Measurements from ENCODE around the gene C1orf21. TPM values are rescaled to one million over a fixed set of nuclear protein-coding genes. Genes with fewer than 3 reads are reported as not detected.

C1orf21 gene
- total RNA-seq, 1 experiment from 2014 or later: not detected

DNA sequence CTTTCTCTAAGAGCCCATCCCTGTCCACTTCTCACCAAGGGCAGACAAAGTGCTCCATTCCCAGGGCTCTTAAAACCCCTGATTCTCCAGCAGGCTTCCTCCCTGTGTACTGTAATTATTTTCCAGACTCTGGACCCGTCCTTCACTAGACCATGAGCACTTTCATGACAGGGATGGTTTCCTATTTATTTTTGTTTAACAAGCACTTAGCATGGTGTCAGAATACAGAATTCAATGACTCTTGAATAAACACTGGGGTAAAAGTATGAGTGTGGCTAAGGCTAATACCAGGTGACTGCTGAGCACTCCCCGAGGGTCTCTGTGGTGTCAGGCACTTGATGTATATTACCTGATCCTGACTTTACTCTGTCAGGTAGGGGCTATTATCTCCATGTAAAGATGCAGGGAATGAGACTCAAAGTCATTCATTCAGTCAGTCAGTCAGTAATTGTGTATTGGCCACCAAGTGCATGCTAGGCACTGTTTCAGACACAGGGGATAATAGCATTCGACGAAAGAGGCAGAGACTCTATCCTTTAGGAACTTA lies 47.2 kb downstream of the C1orf21 start:
- DNase-seq (ENCODE audit: low spot score): no peak
- in situ Hi-C loops (cut with HindIII; ENCODE audit: low sequenced_read_pairs): no loop called here

- DNase-seq (ENCODE audit: low spot score): no peak
- in situ Hi-C loops (cut with HindIII; ENCODE audit: low sequenced_read_pairs): no loop called here
Measured at GRCh38 chr1:184437291-184437690, 50.5 kb downstream of the C1orf21 start.

GRCh38 chr1:184438363-184438762 lies 51.5 kb downstream of the C1orf21 start:
- in situ Hi-C loops (cut with HindIII; ENCODE audit: low sequenced_read_pairs): no loop called here
- DNase-seq (ENCODE audit: low spot score): no peak

GRCh38 chr1:184442260-184442659 lies 55.4 kb downstream of the C1orf21 start:
- in situ Hi-C loops (cut with HindIII; ENCODE audit: low sequenced_read_pairs): no loop called here
- DNase-seq (ENCODE audit: low spot score): no peak

DNA sequence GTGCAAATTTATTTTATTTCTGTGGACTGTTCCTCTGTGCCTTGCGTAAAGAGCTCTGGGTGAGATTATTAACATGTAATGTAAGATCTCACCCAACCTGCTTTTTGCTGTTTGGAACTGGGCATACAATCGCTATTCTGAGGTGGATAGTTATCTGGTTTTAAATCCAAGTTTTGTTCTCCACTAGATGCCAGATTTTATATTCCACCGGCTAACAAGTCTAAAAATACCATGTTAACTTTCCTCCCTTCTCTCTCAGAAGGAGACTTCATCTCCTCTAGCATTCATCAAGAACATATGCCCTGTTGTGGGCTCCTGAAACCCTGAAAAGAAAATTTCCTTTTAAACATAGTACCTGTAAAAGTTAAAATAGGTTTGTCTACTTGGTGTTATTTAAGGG lies 56.4 kb downstream of the C1orf21 start:
- in situ Hi-C loops (cut with HindIII; ENCODE audit: low sequenced_read_pairs): no loop called here
- DNase-seq (ENCODE audit: low spot score): no peak

GRCh38 chr1:184443624-184444023 lies 56.8 kb downstream of the C1orf21 start:
- in situ Hi-C loops (cut with HindIII; ENCODE audit: low sequenced_read_pairs): no loop called here

DNA sequence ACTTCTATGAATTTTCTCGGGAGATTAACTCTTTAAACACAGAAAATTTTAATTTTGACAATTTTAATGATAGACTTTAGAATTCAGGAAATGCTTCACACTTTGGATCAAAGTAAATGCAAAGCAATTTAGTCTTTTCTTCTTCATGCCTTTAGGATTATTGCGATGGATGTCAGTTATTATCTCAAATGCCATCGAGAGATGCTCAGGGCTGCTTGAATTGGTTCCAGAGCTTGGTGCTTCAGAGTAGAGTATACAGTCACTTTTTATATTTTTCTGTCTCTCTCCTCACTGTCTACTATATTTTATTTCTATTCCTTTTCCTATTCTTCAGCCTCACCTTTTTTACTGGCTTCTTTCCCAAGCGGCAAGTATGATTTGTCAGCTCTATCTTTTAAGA lies 59.2 kb downstream of the C1orf21 start:
- in situ Hi-C loops (cut with HindIII; ENCODE audit: low sequenced_read_pairs): no loop called here
- DNase-seq (ENCODE audit: low spot score): no peak

More at GRCh38 chr1:184443624-184444023, 56.8 kb downstream of the C1orf21 start:
- DNase-seq (ENCODE audit: low spot score): no peak

DNA sequence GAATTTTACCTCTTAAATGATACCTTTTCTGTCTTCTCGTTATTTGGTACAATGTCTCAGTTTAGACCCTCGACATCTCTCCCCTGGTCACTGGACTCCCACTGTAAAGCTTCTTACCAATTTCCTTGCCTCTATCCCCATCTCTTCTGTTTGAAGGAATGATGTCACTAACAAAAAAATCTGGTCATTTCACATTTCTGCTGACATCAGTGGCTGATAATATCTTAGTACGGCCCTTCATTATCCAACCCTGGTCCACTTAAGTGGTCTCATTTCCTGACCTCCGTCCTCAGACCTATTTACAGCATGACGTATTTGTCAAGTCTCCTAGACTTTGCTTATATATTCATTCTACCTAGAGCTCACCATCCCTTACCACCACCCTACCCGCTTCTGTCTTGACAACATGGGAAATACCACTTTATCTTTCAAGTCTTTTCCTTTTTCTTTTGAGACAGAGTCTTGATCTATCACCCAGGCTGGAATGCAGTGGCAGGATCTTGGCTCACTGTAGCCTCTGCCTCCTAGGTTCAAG lies 60.9 kb downstream of the C1orf21 start:
- in situ Hi-C loops (cut with HindIII; ENCODE audit: low sequenced_read_pairs): no loop called here

DNA sequence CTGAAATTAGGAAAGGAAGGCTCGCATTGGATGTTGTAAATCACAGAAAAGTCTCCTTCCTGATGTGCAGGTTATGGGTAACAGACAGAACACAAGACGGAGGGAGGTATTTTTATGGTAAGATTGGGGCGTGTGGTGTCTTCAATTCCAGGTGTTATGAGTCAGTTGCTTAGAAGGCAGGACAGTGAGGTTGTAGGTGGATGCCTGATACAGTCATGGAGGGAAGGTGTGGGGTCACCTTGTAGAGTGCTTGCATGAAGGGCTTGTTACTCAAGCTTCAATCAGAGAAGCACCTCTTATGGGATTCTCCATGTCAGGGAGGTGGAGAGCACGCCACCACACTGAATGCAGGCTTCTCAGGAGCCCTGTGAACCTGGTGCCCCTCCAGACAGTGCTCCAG lies 63.1 kb downstream of the C1orf21 start:
- DNase-seq (ENCODE audit: low spot score): no peak
- in situ Hi-C loops (cut with HindIII; ENCODE audit: low sequenced_read_pairs): no loop called here

More for the DNA sequence above, 60.9 kb downstream of the C1orf21 start:
- DNase-seq (ENCODE audit: low spot score): no peak

GRCh38 chr1:184455786-184456185 lies 69.0 kb downstream of the C1orf21 start:
- no peak for DNase-seq (ENCODE audit: low spot score)
- in situ Hi-C loops (cut with HindIII; ENCODE audit: low sequenced_read_pairs): no loop called here

DNA sequence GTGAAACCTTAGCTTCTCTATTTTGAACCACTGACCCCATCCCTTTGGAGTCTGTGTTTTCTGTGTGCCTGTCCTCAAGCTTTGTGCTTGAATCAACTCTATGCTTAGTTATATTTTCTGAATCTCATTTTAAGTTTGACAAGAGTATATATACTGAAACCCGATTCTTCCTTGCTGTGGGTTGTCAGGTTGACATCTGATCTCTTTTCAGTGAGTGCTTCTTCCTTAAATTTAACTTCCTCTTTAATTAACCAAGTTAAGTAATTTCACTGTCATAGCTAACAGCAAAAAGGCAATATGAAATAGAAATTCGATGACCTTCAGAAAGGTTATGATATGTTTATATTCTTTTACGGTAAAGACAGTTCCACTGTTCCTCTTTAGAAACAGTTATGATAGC lies 69.4 kb downstream of the C1orf21 start:
- in situ Hi-C loops (cut with HindIII; ENCODE audit: low sequenced_read_pairs): no loop called here
- no peak for DNase-seq (ENCODE audit: low spot score)

DNA sequence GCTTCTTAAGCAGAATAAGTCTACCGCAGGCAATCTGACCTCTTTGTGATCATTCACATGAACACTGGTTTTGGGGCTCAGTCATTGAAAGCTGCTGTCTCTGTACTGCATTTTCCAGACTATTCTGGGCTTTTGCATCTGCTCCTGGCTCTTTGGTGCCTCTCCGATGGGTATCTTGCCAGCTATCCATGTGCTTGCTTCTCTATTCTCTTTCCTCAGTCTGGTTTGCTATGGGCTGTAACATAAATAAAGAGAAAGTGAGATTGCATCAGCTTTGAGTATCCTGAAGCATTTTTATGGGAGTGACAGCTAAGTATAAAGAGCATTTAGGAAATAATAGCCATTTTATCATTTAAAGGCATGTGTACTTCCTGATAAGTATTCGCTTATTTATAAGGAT lies 70.7 kb downstream of the C1orf21 start:
- in situ Hi-C loops (cut with HindIII; ENCODE audit: low sequenced_read_pairs): no loop called here
- DNase-seq (ENCODE audit: low spot score): peak; percentile 85

GRCh38 chr1:184461321-184461720 lies 74.5 kb downstream of the C1orf21 start:
- DNase-seq (ENCODE audit: low spot score): no peak
- in situ Hi-C loops (cut with HindIII; ENCODE audit: low sequenced_read_pairs): no loop called here

GRCh38 chr1:184462155-184462554 lies 75.3 kb downstream of the C1orf21 start:
- no peak for DNase-seq (ENCODE audit: low spot score)
- in situ Hi-C loops (cut with HindIII; ENCODE audit: low sequenced_read_pairs): no loop called here

DNA sequence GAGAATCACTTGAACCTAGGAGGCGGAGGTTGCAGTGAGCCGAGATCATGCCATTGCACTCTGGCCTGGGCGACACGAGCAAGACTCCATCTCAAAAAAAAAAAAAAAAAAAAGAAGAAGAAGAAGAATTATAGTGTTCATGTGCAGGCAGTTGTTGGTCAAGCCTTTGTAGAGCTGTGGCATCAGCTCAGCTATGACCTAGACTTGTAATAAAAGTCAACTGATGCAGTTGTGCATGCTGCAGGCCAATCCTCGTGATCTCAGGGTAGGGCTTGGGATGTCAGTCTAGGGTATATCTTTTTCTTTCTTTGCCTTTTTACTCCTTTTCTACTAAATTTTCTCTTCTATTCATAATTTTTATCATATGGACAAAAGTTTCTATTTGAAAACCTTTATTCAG lies 76.2 kb downstream of the C1orf21 start:
- no peak for DNase-seq (ENCODE audit: low spot score)
- in situ Hi-C loops (cut with HindIII; ENCODE audit: low sequenced_read_pairs): no loop called here

DNA sequence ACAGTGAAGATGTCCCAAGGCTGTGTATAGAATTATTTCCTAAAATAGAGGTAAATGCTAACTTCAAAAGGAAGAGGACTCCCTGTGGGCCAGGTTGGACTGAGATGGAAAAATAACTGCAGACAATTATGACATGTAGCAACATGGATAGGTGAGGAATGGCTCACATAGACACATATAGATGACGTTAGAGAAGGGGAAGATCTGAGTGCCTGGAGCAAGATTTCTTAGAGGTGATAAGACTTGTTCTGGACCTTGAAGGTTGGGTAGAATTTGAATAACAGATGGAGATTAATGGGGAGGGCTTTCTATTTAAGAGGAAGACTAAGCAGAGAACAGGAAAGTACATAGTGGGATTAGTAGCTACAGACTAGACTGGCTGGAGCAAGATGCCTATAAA lies 76.9 kb downstream of the C1orf21 start:
- in situ Hi-C loops (cut with HindIII; ENCODE audit: low sequenced_read_pairs): no loop called here
- no peak for DNase-seq (ENCODE audit: low spot score)

DNA sequence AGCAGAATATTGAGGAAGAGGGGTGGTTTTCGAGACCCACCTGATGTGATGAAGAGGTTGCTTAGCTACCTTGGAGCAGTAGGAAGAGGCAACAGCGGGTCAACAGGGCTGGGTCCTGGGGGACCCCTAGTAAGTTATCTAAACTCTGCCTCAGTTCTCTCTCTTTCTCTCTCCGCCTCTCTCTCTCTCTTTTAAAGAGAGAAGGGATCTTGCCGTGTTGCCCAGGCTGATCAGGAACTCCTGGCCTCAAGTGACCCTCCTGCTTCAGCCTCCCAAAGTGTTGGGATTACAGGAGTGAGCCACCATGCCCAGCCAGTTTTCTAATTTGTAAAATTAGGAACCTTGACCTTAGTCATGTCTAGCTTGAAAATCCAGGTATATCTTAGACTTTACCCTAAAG lies 77.9 kb downstream of the C1orf21 start:
- DNase-seq (ENCODE audit: low spot score): no peak
- in situ Hi-C loops (cut with HindIII; ENCODE audit: low sequenced_read_pairs): no loop called here

- DNase-seq (ENCODE audit: low spot score): no peak
- in situ Hi-C loops (cut with HindIII; ENCODE audit: low sequenced_read_pairs): no loop called here
Measured at GRCh38 chr1:184465489-184466146, 78.8 kb downstream of the C1orf21 start.

GRCh38 chr1:184467295-184467694 lies 80.5 kb downstream of the C1orf21 start:
- peak; percentile 49 for DNase-seq (ENCODE audit: low spot score)
- in situ Hi-C loops (cut with HindIII; ENCODE audit: low sequenced_read_pairs): no loop called here

DNA sequence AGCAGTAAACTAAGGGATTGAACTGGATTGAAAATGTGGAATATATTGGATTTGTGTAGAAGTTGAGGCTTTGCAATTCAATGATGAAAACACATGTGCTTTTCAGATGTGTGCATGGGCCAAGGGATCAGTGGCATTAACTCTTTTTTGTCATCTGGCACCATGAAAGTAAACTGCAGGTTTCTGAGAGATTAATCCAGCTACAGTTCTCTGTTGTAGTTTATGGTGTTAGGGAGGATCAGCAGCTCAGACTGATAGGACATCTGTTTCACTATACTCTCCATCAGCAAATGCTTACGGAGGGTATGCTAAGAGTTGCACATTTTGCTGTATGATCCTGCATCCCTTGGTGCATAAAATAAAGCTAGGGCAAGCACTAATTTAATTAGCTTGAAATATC lies 82.6 kb downstream of the C1orf21 start:
- no peak for DNase-seq (ENCODE audit: low spot score)
- in situ Hi-C loops (cut with HindIII; ENCODE audit: low sequenced_read_pairs): no loop called here

DNA sequence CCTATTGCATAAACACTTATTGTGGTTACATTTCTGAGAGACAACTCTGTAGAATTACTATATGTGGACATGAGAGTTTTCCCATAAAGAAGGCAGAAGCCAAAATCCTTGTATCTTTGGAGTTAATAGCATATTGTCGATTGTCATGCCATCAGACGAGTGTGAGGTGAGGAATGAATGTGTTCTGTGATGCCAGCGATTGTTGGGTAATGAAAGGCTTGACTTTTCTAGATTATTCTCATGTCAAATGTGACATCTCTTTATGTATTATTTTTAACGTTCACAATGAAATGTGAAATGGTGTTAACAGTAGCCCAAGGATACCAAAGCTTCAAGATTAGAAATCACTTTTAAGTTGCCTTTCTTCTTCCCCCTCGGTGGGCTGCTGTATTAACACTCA lies 84.9 kb downstream of the C1orf21 start:
- in situ Hi-C loops (cut with HindIII; ENCODE audit: low sequenced_read_pairs): no loop called here
- no peak for DNase-seq (ENCODE audit: low spot score)
